ENCODE measurements around the gene SMC5.

DNA sequence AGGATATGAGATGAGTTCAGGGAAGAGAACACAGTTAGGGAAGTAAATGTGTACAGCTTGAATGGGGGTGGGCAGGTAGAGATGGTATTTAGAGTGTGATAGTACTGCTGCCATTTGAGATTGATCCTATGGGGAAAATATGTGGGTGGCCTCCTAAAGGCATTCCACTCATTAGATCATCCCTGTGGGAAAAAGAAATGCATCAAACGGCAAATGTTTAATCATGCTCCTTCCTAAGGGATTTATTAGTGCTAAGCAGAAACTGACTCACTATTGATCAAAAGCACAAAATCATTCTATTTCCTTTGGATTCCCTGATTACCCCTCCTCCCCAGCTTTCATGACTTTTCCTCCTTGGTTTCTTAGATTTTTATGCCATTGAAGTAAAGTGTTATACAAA, 36.4 kb upstream of the SMC5 start:
- TF ChIP-seq, protein P1, sequence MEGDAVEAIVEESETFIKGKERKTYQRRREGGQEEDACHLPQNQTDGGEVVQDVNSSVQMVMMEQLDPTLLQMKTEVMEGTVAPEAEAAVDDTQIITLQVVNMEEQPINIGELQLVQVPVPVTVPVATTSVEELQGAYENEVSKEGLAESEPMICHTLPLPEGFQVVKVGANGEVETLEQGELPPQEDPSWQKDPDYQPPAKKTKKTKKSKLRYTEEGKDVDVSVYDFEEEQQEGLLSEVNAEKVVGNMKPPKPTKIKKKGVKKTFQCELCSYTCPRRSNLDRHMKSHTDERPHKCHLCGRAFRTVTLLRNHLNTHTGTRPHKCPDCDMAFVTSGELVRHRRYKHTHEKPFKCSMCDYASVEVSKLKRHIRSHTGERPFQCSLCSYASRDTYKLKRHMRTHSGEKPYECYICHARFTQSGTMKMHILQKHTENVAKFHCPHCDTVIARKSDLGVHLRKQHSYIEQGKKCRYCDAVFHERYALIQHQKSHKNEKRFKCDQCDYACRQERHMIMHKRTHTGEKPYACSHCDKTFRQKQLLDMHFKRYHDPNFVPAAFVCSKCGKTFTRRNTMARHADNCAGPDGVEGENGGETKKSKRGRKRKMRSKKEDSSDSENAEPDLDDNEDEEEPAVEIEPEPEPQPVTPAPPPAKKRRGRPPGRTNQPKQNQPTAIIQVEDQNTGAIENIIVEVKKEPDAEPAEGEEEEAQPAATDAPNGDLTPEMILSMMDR (IDR thresholded peaks at IDR 0.05): no peak
- TF ChIP-seq POLR2AphosphoS5 (IDR thresholded peaks at IDR 0.05): peak in 1 of 4 donors; percentile 8

Measured in sigmoid colon (tissue), 4 donors.